IMR-90 (cell line): ENCODE measurements around the gene PTPRG. TPM values are rescaled to one million over a fixed set of nuclear protein-coding genes. Genes with fewer than 3 reads are reported as not detected.

Source experiments
- microRNA-seq, 2 experiments: library from miRNA; stranded (forward) in 1 of 2; unstranded in 1 of 2; fragments of 10-50 nt in 1 of 2; fragments of <30 nt in 1 of 2; gene quantifications in 1 of 2; microRNA quantifications in 1 of 2; one replicate each; pipeline versions ENCODE3 to v1.1.0; 2013 to 2020; ENCODE audit not compliant: insufficient read depth in 1 of 2, insufficient read length in 1 of 2, unreplicated experiment in 1 of 2
- polyA plus RNA-seq, 3 experiments: library from polyadenylated mRNA; depleted of rRNA; stranded (reverse); fragments of >200 nt; gene quantifications; 2 replicates each; pipeline ENCODE4 v1.2.3, GENCODE V29; 2012; ENCODE audit warnings: low replicate concordance in 1 of 3
- small RNA-seq, 5 experiments: library from RNA; depleted of rRNA; stranded (forward); fragments of <200 nt; gene quantifications; one replicate each; pipeline ENCODE3, GENCODE V24; 2012
- total RNA-seq: library from RNA; depleted of rRNA; stranded (reverse); fragments of >200 nt; gene quantifications from 2 replicates; pipeline ENCODE4 v1.2.3, GENCODE V29; 2012

PTPRG gene
- total and polyA plus RNA-seq, 2 of the 4 experiments (the other 2 are of a cell fraction), result 7.7 to 31.0 TPM

Small RNA genes lying within 50 kb of the gene (microRNA-seq; reads per million reads assigned to microRNA genes)
- gene RF00019 (ENCODE audit: insufficient read depth, insufficient read length), result not detected
- gene RNU2-10P (ENCODE audit: insufficient read depth, insufficient read length), result not detected

Small RNA genes lying within 50 kb of the gene (small RNA-seq; reads per million reads assigned to genes)
- 0 reads per million in 5 experiments for gene RF00019
- 0 to 0.04 (median 0) reads per million in 5 experiments for gene RNU2-10P
